Midbrain (tissue), 1 donor: ENCODE data around the gene FARS2.

Experiments
- DNase-seq: peaks from one replicate; lab custom pipeline; 2025; lab: John Stamatoyannopoulos, UW

Gene FARS2

GRCh38 chr6:5762561-5762968, 501.3 kb downstream of the FARS2 start:
- no peak for DNase-seq

DNA sequence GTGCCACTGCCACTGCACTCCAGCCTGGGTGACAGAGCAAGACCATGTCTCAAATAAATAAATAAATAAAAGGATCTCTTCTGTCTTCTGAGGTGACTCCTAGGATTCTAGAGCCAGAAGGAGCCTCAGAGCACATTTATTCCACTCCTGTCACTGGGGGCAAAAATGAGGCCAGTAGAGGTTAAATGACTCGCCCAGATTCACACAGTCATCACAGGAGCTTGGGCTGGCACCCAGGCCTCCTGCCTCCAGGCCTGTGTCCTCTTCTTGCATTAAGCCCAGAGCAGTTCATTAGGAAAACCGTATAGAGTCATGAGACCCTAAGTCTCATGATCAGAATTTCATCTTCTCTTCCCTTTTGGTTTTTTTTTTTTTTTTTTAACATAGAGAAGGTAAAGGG, 502.1 kb downstream of the FARS2 start:
- no peak for DNase-seq

DNA sequence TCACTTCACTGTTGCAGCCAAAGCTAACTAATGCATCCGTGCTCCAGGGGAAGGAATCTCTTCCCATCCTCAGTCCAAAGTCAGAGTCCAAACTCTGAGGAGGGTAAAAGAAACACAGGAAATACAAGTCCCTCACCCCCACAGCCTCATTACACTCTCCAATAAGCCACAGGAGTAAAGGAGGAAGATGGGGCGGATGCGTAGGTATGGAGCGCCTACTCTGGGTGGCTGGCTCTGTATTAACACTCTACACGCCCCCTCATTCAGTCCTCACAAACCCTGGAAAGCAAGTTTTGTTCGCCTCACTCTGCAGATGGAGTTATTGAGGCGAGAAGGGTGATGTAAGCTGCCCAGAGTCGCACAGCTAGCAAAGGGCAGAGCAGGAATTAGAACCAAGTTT, 502.6 kb downstream of the FARS2 start:
- peak; percentile 35 for DNase-seq

DNA sequence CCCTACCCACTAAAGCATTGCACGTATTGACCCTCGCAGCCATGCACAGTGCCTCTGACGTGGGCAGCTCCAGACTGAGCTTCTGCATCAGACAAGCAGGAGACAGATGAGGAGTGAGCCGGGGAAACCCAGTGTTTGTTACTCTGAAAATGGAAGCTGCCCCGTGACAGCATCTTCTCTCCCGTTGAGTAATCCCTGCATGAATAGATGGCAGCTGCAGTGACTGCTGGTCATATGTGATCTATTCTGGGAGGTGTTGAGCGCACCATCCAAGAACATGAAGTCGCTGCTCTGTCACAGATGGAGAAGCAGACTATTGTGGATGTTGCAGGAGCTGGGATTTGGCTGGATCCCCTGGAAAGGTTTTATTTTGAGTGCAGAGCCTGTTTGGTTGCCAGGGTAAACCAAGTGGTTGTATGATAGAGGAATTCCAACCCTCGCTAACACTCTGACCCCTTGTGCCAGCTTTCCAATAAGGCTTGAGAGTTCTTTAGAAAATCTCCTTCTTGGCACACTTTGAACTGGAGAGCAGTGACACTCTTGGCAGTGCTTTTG, 503.2 kb downstream of the FARS2 start:
- peak; percentile 56 for DNase-seq

- peak; percentile 28 for DNase-seq
Measured at GRCh38 chr6:5765141-5765760, 503.9 kb downstream of the FARS2 start.

GRCh38 chr6:5766260-5766659, 504.9 kb downstream of the FARS2 start:
- no peak for DNase-seq

DNA sequence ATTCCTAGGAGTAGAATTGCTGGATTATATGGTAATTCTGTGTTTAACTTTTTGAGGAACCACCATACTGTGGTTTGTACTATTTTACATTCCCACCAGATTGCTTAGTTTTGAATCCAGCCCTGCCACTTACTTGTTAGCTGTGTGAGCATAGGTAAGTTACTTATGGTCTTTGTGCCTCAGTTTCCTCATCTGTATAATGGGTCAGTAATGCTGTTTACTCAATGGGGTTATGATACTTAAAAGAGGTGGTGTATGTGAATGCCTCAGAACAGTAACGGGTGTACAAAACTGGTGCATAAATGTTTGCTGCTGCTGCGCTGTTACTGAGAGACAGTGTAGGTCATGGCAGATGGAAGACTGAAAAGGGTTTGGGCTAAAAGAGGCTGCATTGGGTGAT, 506.2 kb downstream of the FARS2 start:
- no peak for DNase-seq

DNA sequence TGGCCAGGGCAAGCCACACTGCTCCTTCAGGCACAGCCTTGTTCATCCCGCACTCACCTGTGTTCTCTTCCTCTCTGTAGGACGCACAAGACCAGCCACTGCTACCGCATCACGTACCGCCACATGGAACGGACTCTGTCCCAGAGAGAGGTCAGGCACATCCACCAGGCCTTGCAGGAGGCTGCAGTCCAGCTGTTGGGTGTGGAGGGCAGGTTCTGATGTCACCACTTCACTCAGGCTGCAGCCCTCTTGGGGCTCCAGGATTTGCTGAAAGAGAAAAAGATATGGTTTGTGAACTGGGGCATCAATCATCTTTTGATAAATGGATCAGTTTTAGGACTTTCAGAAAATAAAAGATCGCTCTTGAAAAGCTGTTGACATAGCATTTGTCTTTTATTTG, 509.9 kb downstream of the FARS2 start:
- no peak for DNase-seq

DNA sequence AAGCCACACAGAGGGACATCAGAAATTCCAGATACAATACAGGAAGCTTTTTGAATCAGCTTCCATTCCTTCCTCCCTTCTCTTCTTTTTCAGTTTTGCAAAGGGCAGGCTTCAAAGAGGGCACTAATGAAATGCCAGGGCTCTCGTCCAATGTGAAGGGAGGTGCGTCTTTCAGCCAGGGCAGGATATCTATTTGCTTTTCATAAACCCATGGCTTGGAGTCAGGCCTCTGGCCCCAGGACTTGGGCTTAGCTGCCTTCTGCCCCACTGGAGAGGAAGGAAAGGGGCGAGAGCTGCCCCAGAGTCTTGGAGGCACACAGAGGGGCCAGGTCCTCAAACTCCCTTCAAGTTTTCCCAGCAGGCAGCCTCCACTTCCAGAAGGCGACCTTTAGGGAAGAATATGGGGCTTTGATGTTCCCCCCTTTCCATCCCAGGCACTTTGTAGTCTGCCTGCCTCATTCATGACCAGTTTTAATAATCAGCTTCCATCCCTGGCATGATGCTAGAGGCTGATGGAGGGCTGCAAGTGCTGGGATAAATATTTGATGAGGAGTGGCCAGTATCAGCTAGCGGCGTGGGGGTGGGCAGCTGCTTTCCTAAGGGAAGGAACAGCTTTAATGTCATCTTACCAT, 510.6 kb downstream of the FARS2 start:
- DNase-seq = no peak

GRCh38 chr6:5772408-5773120, 511.3 kb downstream of the FARS2 start:
- no peak for DNase-seq

GRCh38 chr6:5776104-5776503, 514.8 kb downstream of the FARS2 start:
- no peak for DNase-seq

DNA sequence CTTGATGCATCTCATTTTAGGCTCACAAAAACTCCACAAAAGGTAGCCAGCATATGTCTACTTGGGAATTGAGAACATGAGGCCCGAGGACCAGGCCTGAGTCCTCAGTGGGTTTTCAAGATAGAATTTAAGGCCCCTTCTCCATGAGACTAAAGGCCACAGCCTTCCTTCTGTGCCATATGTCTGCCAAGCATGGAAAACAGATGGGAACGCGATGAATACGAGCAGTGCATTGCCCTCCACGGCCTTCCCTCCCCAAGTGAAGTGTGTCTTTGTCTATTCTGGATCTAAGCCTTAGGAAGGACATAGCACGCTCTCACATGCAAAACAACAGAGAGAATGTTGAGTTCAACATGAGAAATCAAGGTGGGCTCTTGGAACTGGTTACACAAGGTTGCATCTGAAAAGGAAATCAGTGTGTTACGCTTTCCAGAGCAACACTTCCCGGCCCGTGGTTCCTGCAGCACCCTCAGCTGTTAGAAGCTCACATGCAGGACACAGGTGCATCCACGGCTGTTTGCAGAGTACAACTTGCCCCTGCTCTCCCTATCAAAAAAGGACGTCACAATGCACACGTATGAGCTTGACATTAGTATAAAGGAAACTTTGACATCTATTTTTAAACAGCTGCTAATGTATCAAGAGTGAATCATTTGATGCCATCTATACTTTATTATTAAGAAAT, 515.5 kb downstream of the FARS2 start:
- DNase-seq = no peak

DNA sequence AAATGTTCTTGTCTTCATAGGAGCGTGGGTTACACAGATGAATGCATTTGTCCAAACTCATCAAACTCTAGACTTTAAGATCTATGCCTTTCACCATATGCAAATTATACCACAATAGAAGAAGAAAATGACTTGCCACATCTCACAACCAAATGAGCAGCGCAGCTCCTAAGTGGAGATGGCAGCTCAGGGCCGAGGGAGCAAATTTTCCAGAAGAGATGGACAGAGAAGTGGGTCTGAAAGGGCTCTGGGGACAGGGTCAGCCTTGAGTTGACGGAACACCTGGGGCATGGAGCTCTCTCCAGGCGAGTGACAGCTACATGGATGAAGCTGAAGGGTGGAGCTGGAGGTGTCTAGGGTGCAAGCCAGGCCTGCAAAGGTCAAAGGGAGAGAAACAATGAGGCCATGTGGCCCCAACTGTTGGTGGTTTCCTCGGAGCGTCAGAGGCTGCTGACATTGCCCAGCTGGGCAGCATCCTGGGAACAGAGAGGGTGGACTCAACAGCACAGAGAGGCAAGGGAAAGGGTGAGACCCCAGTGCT, 517.1 kb downstream of the FARS2 start:
- no peak for DNase-seq

DNA sequence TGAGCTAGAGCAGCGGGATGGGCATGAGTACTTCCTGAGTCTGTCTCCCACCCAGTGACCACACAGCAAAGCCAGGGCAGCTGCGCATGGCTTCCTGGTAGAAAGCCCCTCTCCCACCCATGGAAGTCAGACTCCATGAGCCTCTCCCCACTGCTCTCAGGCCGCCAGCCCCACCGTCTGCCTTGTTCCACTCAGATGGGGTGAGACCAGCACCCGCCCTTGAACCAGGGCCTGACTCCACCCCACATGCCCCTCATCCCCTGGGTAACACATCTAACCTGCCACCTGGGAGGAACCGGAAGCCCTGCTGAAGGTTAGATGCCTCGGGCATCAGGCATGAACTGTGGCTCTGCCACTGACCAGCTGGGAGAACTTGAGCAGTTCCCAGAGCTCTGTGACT, 517.6 kb downstream of the FARS2 start:
- no peak for DNase-seq

DNA sequence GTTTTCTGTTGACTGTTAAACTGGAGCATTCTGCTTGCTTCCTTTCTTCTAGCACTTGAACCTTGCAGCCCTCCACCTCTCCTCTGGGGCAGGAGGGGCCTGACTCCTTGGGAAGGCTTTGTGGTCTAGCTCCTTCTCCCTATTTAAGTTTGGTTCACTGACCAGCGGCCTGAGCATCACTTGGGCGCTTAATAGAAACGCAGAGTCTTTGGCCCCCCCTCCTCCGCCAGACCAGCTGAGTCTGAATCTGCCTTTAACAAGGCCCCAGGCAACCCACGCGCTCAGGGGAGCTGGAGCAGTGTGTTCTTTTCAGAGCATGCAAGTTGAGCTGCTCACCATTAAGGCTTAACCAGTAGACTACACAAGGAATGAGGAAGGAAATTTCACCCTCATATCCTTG, 519.7 kb downstream of the FARS2 start:
- no peak for DNase-seq

DNA sequence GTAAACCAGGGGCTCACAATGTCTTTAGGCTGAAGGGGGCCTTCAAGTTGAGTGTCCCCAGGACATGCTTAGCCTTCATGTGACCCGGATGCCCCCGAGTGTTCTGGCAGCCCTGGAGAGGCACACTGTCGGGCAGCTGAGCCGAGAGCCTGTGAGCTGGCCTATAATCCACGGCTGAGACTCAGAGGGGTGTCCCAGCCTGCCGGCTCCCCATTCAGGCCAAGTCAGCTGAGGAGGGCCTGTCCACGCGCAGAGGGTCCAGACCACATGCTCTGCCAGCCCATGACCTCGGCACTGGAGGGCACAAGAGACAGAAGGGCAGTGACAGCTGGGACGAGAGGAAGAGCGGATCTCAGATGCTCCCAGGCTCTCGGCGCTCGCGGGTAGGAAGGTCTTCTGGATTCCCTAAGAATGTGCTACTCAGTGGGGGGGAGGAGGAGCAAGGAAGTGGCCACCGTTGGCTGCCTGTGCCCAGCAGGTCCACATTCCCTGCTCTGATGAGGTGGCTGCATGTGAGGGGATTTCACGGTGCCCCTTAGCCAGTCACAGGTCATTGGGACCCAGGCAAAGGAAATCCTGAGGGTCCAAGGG, 520.7 kb downstream of the FARS2 start:
- DNase-seq = no peak

DNA sequence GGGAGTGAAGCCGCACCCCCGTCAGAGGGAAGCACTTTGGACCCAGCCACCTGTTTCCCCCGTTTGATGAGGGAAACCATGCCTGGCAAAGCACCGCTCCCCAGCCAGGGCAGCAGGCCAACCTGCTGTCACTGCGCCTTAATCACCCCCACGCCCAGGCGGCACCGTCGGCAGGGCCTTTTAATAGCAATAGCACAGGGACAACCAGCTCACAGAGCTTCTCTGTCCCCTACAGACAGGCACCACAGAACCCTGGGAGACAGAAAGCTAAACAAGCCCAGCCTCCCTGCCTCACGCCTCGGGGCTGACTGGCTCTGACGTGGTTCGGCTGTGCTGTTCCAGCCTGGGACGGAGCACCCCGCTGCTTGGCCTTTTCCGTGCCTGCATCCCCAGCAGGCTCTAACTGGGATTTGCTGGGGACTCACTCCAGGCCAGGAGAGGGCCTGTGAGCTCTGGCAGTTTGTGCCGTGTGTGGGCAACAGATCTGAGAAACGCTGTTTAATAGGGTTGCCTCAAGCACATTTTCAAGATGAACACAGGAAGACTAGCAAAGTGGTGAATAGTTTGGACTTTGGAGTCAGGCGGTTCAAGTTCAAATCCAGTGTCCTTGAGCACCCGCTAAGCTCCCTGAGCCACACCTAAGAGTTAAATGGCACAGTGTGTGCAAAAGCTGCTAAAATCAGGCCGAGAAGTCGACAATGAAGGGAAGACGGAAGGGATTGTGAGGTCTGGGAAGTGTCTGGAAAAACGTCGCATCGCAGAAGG, 521.7 kb downstream of the FARS2 start:
- peak; percentile 19 for DNase-seq

DNA sequence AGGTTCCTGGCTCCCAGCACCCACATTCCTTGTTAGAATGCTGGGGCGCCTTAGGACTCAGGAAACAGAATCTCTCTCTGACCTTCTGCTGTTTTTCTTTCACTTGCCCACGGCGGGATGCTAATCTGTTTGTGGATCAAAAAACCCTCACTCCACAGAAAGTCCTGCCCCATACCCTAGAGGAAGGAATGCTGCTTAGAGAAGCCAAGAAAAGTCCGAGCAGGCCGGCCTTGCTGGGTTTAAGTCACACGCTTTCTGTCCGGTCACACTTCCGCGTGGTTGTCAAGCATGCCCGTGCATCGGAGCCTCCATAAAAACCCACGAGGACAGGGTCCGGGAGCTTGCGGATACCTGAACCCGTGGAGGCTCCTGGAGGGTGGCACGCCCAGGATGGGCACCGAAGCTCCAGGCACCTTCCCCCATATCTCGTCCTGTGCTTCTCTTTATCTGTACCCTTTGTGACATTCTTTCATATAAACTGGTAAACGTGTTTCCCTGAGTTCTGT, 522.3 kb downstream of the FARS2 start:
- DNase-seq = no peak

DNA sequence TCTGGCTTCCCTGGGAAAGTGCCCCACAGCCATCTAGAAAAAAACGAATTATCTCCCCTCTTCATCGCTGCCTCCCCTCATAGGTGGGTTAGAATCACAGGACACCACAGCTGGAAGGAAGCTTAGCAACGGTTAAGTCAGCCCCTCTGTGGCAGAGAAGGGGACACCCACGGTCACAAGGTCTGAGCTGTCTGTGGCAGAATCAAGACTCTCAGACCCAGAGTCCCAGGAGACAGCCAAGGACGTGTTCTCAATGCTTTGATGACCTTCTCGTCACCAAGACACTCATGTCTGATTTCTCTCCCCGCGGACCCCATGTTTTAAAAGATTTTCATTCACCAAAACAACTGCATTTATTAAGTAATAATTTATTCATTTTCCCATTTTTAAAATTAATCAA, 523.9 kb downstream of the FARS2 start:
- DNase-seq = no peak

- no peak for DNase-seq
Measured at GRCh38 chr6:5786321-5786968, 525.1 kb downstream of the FARS2 start.
